Neural crest cell (in vitro differentiated cells): ENCODE measurements around the gene HOXA2. TPM values are rescaled to one million over a fixed set of nuclear protein-coding genes. Genes with fewer than 3 reads are reported as not detected.

Experiments
- DNase-seq: peaks from one replicate; pipeline ENCODE4 v3.0.0; 2021; ENCODE audit warnings: low read depth, mixed read lengths, low spot score
- H3K27ac Mint-ChIP-seq: one replicate; pipeline ENCODE4 v1.8.0; 2021; ENCODE audit warnings: mild to moderate bottlenecking, mixed read lengths; ENCODE audit not compliant: unreplicated experiment
- H3K27me3 Mint-ChIP-seq: 2 replicates; pipeline ENCODE4 v1.8.0; 2021; ENCODE audit warnings: low read depth, mild to moderate bottlenecking, mixed read lengths
- H3K36me3 Mint-ChIP-seq: 2 replicates; pipeline ENCODE4 v1.8.0; 2021; ENCODE audit warnings: low read depth, mild to moderate bottlenecking, mixed read lengths
- H3K4me1 Mint-ChIP-seq: 2 replicates; pipeline ENCODE4 v1.8.0; 2021; ENCODE audit warnings: mixed read lengths
- H3K4me3 Mint-ChIP-seq: one replicate; pipeline ENCODE4 v1.8.0; 2021; ENCODE audit warnings: mild to moderate bottlenecking, mixed read lengths
- H3K9me3 Mint-ChIP-seq: 2 replicates; pipeline ENCODE4 v1.8.0; 2021; ENCODE audit warnings: mixed read lengths
- total RNA-seq: library from RNA; stranded (reverse); gene quantifications from 2 replicates; pipeline ENCODE4 v1.2.1, GENCODE V29; 2021
- TF ChIP-seq, protein P1 (sequence below): fragments of 200-600 bp; sonication (generic); conservative IDR thresholded peaks from 2 replicates; pipeline ENCODE4 v1.5.0; 2021; ENCODE audit warnings: antibody characterized with exemption, mild to moderate bottlenecking

Gene HOXA2
- total RNA-seq, 1 donor from 2014 or later = 41.6 TPM

GRCh38 chr7:27071622-27072390, 30.7 kb downstream of the HOXA2 start:
- no peaks in the 10 kb centered on the region for H3K36me3 Mint-ChIP-seq
- DNase-seq = no peak
- H3K4me1 Mint-ChIP-seq = peaks cover 5% of the 10 kb centered on the region
- no peak overlapping the region for H3K27ac Mint-ChIP-seq
- peaks cover 5% of the 10 kb centered on the region for H3K9me3 Mint-ChIP-seq
- no peaks in the 10 kb centered on the region for H3K27me3 Mint-ChIP-seq
- TF ChIP-seq, protein P1, sequence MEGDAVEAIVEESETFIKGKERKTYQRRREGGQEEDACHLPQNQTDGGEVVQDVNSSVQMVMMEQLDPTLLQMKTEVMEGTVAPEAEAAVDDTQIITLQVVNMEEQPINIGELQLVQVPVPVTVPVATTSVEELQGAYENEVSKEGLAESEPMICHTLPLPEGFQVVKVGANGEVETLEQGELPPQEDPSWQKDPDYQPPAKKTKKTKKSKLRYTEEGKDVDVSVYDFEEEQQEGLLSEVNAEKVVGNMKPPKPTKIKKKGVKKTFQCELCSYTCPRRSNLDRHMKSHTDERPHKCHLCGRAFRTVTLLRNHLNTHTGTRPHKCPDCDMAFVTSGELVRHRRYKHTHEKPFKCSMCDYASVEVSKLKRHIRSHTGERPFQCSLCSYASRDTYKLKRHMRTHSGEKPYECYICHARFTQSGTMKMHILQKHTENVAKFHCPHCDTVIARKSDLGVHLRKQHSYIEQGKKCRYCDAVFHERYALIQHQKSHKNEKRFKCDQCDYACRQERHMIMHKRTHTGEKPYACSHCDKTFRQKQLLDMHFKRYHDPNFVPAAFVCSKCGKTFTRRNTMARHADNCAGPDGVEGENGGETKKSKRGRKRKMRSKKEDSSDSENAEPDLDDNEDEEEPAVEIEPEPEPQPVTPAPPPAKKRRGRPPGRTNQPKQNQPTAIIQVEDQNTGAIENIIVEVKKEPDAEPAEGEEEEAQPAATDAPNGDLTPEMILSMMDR = no peak
- no peak overlapping the region for H3K4me3 Mint-ChIP-seq

- peaks cover 5% of the 10 kb centered on the region for H3K4me1 Mint-ChIP-seq
- no peaks in the 10 kb centered on the region for H3K9me3 Mint-ChIP-seq
- H3K4me3 Mint-ChIP-seq = no peak overlapping the region
- no peak for DNase-seq
- no peaks in the 10 kb centered on the region for H3K36me3 Mint-ChIP-seq
- no peak overlapping the region for H3K27ac Mint-ChIP-seq
- TF ChIP-seq, protein P1 = no peak
- H3K27me3 Mint-ChIP-seq = no peaks in the 10 kb centered on the region
These were observed 34.2 kb downstream of the HOXA2 start for GRCh38 chr7:27068259-27068658.

- H3K36me3 Mint-ChIP-seq = no peaks in the 10 kb centered on the region
- H3K4me1 Mint-ChIP-seq = no peaks in the 10 kb centered on the region
- TF ChIP-seq, protein P1 = no peak
- H3K4me3 Mint-ChIP-seq = no peak overlapping the region
- no peak overlapping the region for H3K27ac Mint-ChIP-seq
- H3K9me3 Mint-ChIP-seq = no peaks in the 10 kb centered on the region
- H3K27me3 Mint-ChIP-seq = no peaks in the 10 kb centered on the region
- DNase-seq = no peak
These were observed 36.3 kb downstream of the HOXA2 start for GRCh38 chr7:27066148-27066547.

GRCh38 chr7:27065709-27066108, 36.8 kb downstream of the HOXA2 start:
- TF ChIP-seq, protein P1 = no peak
- no peak for DNase-seq
- Mint-ChIP-seq H3K27ac (no peak overlapping the region), H3K4me3 (no peak overlapping the region), H3K4me1 (no peaks in the 10 kb centered on the region), H3K27me3 (peaks cover 4% of the 10 kb centered on the region), H3K9me3 (no peaks in the 10 kb centered on the region), H3K36me3 (no peaks in the 10 kb centered on the region)

GRCh38 chr7:27064661-27065060, 37.8 kb downstream of the HOXA2 start:
- TF ChIP-seq, protein P1 = no peak
- H3K4me3 Mint-ChIP-seq = no peak overlapping the region
- no peak for DNase-seq
- no peaks in the 10 kb centered on the region for H3K36me3 Mint-ChIP-seq
- H3K27me3 Mint-ChIP-seq = peaks cover 12% of the 10 kb centered on the region
- no peaks in the 10 kb centered on the region for H3K4me1 Mint-ChIP-seq
- no peaks in the 10 kb centered on the region for H3K9me3 Mint-ChIP-seq
- H3K27ac Mint-ChIP-seq = no peak overlapping the region
